Measurements from ENCODE around the gene TMEM178B.

Gene TMEM178B

DNA sequence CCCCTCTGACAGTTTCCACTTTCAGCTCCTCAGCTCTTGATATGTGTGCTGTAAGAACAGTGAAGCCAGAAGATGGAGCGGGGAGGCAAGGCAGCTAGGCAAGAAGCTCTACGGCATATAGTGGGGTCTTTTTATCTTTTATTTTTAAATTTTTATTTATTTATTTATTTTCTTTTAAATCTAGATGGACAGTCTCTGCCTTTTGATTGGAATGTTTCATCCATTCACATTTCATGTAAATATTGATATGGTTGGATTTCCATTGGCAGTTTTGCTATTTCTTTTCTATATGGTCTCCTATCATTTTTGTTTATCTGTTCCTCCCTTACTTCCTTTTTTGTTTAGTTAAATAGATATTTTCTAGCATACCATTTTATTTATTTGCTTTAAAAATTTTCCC is 183.7 kb downstream of the TMEM178B start:
- in situ Hi-C loops (cut with MboI; ENCODE audit: low sequenced_read_pairs), result no loop called here

DNA sequence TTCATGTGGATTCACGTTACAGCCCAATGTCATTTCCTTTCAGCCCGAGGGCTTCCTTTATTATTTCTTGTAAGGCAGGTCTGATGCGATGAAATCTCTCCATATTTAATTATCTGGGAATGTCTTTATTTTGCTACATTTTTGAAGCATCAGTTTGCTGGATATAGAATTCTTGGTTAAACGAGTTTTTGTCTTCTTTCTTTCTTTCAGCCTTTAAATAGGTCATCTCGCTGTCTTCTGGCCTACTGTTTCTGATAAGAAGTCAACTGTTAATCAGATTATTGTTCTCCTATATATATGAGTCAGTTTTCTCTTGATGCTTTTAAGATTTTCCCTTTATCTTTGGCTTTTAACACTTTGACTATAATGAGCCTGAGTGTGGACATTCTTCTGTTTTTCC is 184.7 kb downstream of the TMEM178B start:
- in situ Hi-C loops (cut with MboI; ENCODE audit: low sequenced_read_pairs), result no loop called here

DNA sequence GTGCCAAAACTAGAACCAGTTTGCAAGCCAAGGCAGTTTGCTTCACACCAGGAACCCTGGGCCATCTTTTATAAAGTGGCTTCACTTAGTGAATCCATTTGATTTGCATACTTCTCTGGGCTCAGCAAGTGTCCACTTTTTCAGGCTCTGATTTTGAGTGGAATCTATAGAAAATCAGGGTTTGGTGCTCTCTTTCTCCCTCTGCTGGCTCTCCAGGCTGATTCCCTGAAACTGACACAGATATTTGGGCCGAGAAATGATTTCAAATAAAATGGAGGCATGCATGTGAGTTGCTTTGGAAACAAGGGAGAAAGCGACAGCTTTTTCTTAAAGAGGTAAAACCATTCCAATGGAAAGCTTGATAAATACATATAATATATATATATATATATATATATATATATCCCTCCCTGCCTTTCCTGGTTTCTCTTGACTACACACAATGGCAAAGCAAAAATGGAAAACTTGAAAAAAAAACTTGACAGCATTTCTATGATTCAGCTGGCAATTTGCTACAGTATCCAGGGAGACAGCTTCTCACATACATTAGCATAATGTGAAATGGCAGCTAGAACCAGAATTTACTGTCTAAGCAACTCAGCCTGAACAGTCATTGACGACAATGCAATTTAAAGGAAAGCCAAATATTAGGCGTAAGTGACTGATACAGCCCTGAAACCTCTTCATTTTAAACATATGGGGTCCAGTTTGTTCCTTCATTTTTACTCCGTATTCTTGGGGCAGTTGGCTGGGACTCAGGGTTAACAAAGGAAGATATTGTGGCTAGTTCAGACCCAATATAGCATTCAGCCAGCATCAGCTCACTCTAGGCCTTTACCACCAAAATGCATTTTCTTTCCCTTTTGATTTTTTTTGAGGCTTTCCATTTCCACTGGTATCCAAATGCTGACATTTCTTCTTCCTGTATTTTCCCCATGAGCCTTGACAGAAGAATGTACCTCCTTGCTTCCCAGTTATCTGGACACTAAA is 188.5 kb downstream of the TMEM178B start:
- in situ Hi-C loops (cut with MboI; ENCODE audit: low sequenced_read_pairs), result no loop called here

DNA sequence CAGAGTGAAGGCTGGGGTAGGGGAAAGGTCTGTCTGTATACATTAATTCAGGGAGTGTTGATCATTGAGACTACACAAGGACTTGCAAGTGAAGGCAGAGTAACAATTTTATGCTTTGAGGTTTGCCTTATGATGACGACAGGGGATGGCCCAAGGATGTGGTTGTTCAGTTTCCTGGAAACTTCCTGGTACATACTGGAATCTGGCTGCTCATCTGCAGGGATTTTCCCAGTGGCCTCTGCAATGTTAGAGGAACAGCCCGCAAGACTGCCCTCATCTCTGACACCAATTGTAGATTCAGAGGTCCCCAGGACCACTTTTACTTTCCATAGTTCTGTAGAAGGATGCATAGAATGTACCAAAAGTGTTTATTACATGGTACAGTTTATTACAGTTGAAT is 189.6 kb downstream of the TMEM178B start:
- in situ Hi-C loops (cut with MboI; ENCODE audit: low sequenced_read_pairs), result no loop called here

DNA sequence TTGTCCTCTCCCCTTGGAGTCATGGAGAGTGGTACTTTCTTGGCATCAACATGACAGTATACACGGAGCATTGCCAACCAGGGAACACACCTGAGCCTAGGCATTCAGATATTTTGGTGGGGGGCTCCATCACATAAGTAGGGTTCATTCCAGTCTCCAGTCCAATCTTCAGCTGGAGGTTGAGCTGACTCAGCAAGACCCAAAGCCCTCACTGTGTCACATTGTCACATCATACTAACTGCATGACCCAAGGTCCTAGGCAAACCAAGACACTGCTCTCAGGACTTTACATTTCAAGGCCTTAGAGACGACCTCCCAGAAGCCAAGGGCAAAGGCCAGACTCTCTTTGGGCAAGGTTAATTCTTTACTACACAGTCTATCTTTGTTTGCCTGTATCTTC is 190.1 kb downstream of the TMEM178B start:
- in situ Hi-C loops (cut with MboI; ENCODE audit: low sequenced_read_pairs), result no loop called here

DNA sequence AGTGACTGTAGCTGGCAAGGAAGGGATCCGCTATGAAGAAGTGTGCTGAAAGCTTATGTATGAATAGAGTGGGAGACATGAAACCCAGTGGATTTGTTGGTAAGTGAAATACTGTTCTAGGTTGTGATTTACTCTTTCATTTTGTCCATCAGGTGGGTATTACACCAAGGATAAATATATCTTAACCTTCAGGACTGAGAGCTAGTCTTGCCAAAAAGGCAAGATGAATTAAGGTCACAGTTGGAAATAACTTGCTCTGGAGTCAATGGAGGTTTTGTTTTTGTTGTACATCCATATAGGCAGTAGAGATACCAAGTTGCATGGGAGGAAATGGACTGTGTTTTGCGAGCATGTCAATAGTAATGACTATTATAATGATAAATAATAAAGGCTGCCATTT is 190.6 kb downstream of the TMEM178B start:
- in situ Hi-C loops (cut with MboI; ENCODE audit: low sequenced_read_pairs), result no loop called here

DNA sequence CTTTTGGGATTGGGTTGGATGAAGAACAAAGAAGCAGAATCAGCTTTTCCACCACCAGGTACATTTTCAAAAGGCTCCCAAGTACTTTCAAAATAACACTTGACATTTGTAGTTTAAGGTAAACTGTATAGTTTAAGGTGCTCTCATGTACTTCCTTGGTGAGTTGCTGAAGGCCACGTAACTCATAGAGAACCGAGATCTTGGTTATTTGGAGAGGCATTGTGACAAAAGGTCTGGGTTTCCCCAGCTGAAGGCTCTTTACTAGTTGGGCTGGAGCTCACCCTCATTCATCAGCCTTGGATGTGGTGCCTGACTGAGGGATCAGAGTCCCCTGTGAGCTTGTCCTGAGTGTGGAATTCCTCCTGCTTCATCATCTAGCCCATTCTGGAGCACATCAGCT is 191.8 kb downstream of the TMEM178B start:
- in situ Hi-C loops (cut with MboI; ENCODE audit: low sequenced_read_pairs), result no loop called here

DNA sequence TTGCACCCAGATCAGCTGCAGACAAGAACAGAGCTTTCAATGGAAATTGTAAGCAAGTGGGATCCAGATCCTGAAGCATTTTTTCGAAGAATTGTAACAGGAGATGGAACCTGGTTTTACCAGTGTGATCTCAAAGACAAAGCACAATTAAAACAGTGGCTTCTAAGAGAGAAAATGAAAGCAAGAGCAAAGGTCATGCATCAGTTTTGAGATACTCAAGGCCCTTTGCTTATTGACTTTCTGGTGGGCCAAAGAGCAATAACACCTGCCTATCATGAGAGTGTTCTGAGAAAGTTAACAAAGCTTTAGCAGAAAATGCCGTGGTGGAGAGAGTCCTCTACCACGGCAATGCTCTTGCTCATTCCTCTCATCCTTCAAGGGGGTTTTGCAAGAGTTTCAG is 194.8 kb downstream of the TMEM178B start:
- in situ Hi-C loops (cut with MboI; ENCODE audit: low sequenced_read_pairs), result no loop called here

DNA sequence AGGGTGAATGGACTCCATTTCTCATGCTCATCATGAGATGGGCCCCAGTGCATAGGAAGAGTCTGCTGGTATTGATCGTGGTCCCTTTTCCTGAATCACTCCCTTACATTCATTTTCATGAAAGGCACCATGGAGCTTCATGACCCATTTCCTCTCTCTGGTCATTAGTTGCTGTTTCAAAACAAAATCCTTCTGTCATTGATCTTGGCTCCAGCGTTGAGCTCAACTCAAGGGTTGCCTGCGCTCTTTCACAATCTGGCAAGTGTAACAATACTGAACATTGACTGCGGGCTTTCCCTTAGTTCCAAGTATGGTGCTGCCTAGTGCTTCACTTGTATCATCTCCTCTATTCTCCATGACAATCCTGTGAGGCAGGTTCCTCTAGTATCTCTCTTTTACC is 197.6 kb downstream of the TMEM178B start:
- in situ Hi-C loops (cut with MboI; ENCODE audit: low sequenced_read_pairs), result no loop called here

DNA sequence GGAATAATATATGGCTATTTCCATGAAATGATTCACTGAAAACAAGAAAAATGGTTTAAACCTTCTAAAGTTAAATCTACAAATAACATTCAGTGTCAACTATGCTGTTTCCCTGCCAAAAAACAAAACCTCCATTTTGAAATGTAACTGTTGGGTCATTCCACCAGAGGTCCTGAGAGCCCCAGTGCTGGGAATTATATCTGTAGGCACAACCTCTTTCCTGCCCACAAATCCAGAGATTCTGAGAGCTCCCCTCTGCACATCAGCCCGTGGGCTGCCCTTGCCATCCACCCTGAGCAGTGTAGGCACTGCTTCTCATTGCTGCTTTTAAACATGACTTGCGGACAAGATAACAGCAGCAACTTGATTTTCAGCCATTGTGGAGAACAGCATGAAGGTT is 198.6 kb downstream of the TMEM178B start:
- in situ Hi-C loops (cut with MboI; ENCODE audit: low sequenced_read_pairs), result no loop called here

DNA sequence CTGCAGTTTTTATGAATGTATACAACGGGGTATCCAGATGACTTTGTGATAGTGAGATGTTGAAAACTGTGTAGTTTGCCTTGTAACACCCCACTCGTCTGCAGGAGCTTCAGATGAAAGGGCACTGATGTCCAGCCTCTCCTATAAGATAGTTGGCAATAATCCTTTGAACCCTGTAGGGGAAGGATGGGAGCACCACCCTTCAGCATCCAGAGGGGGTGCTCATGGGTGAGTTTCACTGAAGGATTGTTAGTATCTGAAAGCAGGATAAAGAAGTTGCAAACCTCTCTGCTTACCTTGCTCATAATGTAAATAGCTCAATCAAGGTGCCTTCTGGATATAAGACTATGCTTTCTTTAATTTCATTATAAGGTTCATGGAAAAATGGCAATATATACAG is 201.5 kb downstream of the TMEM178B start:
- in situ Hi-C loops (cut with MboI; ENCODE audit: low sequenced_read_pairs), result no loop called here

DNA sequence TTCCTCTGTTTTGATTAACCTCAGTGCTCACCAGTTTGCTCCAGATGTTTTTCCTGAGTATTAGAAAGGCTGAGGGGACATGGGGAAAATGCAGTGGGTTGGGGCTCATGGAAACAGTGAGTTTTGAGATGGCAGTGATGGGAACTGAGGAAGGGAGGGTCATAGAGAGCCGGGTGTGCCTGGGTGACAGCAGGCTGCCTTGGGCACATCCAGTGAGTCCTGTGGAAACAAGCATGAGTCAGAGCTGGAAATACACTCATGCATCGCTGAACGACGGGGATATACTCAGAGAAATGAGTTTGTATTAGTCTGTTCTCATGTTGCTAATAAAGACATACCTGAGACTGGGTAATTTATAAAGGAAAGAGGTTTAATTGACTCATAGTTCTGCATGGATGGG is 202.2 kb downstream of the TMEM178B start:
- in situ Hi-C loops (cut with MboI; ENCODE audit: low sequenced_read_pairs), result no loop called here

DNA sequence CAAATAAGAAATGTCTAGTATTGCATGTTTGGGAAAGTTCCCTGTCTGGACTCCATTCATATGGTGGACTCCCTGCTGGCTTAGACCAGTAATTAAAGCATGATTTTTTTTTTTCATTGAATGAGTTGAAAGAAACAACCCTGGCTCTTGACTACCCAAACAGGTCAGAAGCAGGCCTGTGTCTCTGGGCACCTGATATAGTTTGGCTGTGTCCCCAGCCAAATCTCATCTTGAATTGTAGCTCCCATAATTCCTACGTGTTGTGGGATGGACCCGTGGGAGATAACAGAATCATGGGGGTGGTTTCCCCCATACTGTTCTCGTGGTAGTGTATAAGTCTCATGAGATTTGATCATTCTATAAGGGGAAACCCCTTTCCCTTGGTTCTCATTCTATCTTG is 206.2 kb downstream of the TMEM178B start:
- in situ Hi-C loops (cut with MboI; ENCODE audit: low sequenced_read_pairs), result no loop called here

DNA sequence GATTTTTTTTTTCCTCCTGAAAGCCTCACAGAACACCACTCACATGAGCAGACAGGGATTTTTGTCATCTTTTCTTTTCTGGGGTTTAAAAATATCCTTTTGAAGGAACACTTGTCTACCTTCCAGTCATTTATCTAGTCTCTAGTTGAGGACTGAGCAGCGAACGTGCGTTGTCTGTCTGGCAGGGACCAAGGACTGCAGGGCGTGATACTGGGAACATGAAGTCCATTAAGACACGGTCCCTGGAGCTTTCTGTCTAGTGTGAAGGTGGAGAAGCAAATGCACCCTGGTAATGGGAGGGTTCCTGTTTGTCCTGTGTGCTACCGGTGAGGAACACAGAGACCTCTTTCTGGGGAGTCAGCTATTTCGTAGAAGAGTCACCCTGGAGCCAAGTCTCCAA is 207.4 kb downstream of the TMEM178B start:
- in situ Hi-C loops (cut with MboI; ENCODE audit: low sequenced_read_pairs), result no loop called here

DNA sequence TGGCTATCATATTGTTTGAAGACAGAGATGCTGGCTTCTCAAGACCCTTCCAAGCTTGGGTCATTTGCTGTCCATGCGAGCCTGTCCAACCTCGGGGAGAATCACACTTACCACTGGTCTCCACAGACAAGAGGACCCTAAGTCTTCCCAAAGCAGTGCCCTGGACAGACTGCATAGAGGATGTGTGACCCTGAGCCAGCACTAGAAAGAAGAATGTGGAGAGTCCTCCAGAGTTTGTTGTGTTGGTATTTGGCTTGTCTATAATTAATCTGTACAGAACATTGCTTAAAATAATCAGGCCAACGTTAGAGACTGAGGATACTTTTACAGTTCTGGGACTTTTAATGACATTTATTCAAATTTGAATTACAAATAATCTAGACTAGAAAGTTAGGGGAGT is 212.7 kb downstream of the TMEM178B start:
- in situ Hi-C loops (cut with MboI; ENCODE audit: low sequenced_read_pairs), result no loop called here

DNA sequence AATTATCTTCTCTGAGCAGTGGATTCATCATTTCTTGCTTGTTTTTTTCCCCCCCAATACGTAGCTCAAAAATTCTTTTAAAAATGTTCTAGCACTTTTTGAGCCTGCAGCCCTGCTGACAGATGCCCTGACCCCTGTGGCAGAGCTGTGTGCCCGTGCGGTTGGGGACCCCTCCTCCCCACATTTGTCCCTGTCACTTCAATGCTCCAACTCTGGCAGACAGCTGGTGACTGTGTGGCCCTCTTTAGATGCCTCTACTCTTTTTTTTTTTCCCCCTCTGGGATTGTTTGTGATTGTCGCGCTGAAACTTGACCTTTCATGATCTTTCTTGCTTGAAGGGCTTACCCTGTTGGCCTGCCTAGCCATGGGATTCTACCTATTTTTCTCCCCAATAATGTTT is 214.1 kb downstream of the TMEM178B start:
- in situ Hi-C loops (cut with MboI; ENCODE audit: low sequenced_read_pairs), result no loop called here

DNA sequence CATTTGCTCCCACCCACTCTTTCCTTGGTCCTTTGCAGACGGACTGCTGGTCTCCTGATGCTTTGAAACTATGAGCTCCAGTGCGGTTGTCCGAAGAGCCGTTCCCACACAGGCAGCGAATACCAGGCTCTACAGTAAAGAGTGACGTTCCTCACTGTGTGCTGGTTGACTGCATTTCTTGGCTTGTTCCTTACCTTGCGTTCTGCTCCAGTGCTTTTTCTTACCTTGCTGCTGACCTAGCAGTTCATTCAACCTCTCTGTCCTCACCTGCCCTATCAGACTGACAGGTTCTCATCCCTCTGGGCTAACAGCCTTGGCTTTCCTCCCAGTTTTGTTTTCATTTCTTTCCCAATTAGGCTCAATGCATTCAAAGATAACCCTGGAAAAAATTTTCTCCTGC is 214.8 kb downstream of the TMEM178B start:
- in situ Hi-C loops (cut with MboI; ENCODE audit: low sequenced_read_pairs), result no loop called here

DNA sequence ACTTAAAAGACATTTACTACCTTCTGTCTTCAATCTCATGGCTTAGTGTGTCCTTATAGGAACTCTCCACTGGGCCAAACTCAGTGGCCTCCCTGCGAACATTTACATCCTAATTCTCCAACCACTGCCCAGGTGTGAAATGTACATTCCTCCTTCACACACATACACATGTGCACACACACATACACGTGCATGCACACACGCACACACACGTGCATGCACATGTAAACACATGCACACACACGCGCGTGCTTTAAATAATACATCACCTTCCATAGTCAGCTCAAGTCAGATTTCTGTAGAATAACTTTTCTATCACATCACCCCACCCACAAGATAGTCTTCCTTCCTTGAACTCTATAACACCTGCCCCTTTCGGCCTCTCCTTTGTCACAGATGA is 216.5 kb downstream of the TMEM178B start:
- in situ Hi-C loops (cut with MboI; ENCODE audit: low sequenced_read_pairs), result no loop called here

DNA sequence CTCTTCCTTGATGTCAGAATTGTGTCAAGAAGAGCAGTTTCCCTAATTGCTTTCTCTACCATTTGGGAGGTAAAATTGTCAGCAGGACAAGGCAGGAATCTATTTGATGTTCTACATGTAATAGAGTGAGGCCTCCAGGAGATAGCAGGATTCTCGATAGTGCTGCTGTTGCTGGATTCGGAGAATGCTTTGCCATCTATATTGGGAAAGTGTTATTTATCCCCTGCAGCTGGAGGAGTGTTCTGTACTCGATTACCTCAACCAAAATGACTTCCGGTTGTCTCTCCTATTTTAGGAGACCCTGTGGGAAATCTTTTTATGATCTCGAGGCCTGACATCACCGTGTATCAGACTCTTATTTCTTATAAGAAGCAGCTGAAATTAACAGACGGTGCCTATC is 217.1 kb downstream of the TMEM178B start:
- in situ Hi-C loops (cut with MboI; ENCODE audit: low sequenced_read_pairs), result no loop called here

DNA sequence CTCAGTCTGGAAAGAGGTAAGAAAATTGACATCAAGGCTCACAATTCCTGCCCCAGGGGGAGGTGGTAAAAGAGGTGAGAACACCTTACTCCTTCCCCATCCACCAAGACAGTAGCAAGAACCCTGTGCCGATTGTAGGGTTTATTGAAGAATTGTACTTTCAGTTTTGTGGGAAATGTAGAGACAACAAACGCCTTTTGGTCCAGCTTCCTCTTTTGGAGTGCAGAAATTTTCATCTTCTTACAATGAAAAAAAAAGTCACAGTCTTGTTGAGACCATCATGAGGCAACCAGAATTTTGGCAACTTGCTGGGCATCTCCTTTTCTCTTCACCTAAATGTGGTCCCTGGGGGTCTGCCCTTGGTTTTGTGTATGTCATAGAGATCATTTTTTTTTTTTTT is 217.7 kb downstream of the TMEM178B start:
- in situ Hi-C loops (cut with MboI; ENCODE audit: low sequenced_read_pairs), result no loop called here

DNA sequence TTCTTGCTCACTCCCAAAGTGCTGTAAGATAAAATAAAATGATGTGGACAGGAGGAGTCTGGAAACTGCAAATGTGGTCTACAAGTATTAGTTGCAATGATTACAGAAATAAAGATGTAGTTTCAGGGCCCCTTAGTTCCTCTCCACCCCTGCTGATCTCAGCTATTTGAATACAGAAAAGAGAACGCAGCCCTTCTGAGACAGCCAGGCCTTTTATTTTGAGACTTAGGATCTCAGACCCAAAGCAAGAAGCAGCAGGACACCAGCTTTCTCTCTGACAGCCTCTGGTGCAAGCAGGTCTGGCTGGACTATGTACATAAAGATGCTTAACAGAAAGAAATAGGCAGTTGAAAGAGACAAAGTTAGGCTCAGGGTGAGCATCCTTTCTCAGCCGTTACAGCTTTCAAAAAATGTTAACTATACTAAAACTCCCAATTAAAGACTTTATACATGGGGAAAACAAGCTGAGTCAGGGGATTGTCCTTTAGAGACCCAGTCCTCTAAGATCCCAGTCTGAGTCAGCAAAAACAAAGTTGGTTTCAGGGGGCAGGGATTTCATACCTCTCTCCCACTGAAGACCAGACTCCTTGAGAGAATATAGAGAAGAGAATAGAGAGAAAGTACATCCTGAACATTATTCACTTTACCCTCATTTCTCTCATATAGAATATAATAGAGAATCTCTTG is 220.4 kb downstream of the TMEM178B start:
- in situ Hi-C loops (cut with MboI; ENCODE audit: low sequenced_read_pairs), result no loop called here

DNA sequence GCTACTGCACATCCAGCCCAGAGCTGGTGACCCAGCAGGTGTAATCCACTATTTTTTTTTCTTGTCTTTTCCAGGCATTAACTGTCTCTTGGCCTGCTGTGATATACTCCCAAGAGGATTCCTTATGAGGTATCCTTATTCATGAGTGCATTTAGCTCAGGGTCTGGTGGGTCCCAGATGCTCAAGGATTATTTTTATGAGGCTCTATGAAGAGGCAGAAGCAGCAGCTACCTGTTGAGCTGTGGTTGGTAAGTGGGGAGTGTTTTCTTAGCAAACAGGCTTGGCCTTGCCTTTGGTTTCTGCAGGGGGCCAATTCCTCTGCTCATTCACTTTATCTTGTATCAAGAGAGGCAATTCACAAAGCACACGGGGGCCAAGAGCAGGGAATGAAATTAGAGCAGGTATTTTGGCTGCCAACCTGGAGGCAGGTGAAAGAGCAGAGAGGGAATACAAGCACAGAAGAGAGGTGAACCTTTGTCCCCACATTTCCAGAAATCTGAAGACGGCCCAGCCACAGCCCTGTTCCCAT is 221.6 kb downstream of the TMEM178B start:
- in situ Hi-C loops (cut with MboI; ENCODE audit: low sequenced_read_pairs), result no loop called here

Measured in hTERT RPE-1 (cell line).